GM19193 (cell line): ENCODE results near the gene GNAS-AS1.

Source experiments
- POLR2A ChIP-seq: IDR thresholded peaks from 4 replicates; pipeline ENCODE4 v1.6.1; 2011; ENCODE audit not compliant: insufficient read depth, insufficient read length; ENCODE audit errors: extremely low read depth

GNAS-AS1 gene

GRCh38 chr20:58854638-58855471 lies 4.2 kb upstream of the GNAS-AS1 start:
- TF ChIP-seq POLR2A, result no peak

DNA sequence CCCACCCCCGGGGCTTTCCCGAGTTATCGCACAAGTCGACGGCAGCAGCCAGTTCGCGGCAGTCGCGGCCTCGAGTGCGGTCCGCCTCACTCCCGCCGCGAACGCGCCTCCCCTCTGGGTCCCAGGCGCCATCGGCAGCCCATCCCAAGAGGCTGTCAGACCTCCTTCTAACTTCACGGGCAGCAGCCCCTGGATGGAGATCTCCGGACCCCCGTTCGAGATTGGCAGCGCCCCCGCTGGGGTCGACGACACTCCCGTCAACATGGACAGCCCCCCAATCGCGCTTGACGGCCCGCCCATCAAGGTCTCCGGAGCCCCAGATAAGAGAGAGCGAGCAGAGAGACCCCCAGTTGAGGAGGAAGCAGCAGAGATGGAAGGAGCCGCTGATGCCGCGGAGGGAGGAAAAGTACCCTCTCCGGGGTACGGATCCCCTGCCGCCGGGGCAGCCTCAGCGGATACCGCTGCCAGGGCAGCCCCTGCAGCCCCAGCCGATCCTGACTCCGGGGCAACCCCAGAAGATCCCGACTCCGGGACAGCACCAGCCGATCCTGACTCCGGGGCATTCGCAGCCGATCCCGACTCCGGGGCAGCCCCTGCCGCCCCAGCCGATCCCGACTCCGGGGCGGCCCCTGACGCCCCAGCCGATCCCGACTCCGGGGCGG lies 3.4 kb upstream of the GNAS-AS1 start:
- TF ChIP-seq POLR2A, result no peak

DNA sequence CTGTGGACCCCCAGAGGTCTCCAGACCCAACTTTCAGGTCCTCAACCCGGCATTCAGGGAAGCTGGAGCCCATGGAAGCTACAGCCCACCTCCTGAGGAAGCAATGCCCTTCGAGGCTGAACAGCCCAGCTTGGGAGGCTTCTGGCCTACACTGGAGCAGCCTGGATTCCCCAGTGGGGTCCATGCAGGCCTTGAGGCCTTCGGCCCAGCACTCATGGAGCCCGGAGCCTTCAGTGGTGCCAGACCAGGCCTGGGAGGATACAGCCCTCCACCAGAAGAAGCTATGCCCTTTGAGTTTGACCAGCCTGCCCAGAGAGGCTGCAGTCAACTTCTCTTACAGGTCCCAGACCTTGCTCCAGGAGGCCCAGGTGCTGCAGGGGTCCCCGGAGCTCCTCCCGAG lies 2.8 kb upstream of the GNAS-AS1 start:
- no peak for TF ChIP-seq POLR2A

DNA sequence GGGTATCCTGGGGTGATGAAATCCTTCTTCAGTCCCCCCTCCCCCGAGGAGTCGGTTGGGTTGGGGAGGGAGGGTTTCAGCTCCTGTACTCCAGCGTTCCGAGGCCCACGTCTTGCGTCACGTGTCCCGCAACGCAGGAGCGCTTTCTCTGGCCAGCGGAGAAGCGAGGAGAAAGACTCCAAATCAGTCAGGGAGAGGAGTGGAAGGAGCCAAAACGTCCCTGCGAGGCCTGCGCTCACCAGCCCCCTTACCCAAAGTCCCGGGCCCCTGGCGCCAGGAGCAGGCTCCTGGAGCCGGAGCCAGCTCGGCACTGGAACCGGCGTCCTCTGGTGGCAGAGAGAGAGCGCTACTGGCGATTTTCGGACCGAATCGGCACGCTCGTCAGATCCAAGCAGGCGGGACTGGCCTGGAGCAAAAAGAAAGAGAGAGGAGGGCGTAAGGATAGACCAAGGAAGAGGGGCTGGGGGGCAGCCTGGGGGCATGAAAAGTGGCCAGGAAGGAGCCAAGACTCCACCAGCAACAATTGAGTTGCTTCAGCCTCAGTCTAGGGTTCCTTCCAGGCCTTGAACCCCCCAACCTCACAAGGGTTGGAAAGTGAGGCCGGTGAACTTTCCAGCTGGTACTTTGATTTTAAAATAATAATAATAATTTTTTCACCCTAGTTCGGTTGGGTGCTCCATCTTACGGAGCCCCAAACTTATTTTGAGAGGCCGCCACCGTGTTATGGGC lies 2.0 kb upstream of the GNAS-AS1 start, which contains the start of gene GNAS:
TSS of gene GNAS (plus strand) at position 174 of the 729 bp plus-strand sequence.
- TF ChIP-seq POLR2A, result no peak

DNA sequence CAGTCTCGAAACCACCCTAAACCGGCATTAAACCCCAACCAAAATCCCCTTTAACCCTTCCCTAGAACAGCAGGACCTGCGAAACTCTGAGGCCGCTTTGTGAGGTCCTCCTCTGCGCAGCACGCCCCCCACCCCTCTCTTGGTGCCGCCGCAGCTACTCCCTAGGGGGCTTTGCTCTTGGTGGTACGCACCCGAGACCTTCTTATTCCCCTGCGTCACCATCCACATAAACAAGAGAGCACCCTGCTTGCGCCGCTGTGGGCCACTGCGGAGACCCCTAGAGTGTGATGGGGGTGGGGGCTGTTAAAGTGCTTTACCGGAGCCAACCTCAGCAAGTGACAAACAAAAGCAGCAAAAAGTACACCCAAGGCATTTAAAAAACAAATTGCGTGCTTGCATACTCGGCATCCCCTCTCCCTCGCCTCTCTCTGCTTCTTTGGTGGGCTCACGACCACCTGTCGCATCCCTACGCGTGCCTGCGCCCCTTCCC lies 1.3 kb upstream of the GNAS-AS1 start:
- no peak for TF ChIP-seq POLR2A

DNA sequence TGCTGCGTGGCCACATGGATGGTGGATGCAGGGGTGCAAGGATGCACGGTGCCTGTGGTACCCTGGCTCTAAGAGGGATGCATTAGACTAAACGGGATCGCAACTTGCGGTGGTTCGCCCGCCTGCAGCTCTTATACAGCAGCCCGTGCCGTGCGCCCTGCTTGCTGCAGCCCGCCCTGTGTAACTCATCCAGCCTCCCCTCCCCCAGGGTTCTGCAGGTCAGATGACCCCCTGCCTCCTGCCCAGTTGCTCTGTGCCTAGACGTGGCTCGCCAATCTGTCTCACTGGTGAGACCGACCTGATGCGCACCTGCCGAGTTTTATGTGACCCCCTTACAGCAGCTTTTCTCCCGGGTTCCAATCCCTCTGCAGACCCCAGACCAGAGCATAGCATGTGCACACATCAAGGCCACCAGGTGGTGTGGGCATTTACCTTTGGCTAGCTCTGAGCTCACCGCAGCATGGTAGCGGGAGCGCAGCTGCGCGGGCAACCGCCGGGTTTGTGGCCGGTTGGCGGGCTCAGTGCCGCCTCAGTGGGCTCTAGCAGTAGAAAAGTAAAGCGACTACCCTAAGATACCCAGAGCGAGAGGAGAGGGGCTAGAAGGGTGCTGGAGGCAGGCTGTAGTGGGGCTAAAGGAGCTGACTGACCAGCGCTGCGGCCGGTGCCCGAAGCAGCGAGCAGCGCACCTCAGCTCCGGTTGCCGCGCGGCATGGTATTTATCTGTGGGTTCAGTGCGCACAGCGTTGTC lies 693 bp upstream of the GNAS-AS1 start:
- TF ChIP-seq POLR2A, result no peak

DNA sequence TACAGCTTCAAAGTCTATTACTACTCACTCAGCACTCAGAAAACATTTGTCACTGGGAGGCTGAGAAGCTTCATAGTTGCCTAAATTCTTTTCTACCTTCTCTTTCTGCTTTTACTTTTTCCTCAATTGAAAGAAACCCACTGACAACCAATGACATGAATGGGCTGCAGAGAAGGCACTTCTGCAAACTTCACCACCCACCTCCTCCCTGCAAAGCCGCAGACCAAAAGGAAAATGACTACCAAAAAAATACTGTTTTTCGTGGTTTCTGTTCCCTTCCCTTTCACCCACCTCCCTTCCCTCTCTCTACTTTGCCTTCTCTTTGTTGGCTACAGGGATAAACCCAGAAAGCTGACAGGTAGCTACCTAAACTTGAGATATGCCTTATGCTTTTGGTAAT lies 3.2 kb downstream of the GNAS-AS1 start:
- no peak for TF ChIP-seq POLR2A

DNA sequence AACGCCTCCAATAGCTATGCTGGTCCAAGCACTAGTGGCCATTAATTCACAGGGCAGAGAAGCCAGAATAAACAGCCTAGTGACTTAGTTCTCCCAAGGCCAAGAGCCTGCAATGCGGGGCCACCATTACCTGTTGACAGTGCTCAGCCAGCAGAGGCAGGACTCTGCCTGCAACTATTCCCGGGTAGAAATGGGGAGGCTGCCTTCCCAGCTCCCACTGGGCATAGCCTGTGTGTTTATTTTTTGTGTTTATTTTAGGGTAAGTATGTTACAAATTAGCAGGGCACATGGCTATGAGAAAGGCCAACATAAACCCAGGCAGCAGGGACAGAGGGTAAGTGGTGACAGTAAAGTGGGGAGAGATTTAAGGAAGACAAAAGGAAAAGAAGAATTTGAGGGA lies 5.0 kb downstream of the GNAS-AS1 start:
- no peak for TF ChIP-seq POLR2A

DNA sequence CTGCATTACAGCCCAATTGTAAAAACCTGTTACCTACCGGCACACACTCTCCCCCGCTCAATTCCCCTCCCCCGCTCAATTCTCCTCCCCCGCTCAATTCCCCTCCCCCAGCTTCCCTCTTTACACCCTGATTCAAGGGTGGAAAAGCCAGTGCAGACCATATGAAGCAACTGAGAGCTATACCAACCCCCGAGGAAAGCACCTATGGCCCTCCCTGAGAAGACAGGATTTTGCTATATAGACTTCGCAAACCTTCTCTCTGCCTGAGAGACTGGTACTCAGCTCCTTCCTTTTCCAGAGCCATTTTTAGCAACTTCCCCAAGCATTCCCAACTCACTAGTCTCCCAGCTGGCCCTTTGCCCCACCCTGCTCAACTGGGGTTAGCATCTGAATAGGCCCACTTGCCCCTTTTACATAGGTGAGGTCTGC lies 7.6 kb downstream of the GNAS-AS1 start:
- no peak for TF ChIP-seq POLR2A

- no peak for TF ChIP-seq POLR2A
These were observed 8.4 kb downstream of the GNAS-AS1 start for GRCh38 chr20:58842276-58842675.

DNA sequence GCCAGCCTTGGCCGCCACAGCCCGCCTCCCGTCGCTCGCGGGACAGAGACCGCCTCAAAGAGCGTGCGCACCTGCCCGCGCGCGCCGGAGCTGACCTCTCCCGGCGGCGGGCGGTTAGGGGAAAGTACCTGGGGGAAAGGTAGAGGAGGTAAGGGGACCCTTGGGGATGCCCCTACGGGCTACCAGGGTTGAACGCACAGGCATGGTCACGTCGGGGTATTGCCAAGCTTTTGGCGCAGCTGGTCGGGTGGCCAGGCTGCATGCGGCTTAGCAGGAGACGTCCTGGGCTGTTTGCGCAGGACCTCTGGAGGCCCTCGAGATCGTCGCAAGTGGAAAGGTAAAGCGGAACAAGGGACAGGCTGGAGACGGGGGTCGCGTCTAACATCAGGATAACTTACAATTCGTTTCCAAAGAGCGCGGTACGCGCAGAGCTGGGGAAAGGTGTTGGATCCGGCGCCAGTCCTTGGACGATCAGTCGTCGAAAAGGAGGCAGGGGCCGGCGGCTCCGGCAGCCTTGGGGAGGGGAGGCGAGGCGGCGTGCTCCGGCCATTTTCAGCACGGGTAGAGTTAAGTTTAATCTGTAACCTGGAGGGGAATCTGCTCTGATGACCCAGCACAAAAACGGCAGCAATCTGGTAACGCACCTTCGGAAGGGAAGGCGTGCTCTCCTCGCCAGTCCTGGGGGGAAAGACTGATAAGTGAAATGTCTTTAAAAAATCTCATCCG lies 9.0 kb downstream of the GNAS-AS1 start:
- TF ChIP-seq POLR2A, result no peak

DNA sequence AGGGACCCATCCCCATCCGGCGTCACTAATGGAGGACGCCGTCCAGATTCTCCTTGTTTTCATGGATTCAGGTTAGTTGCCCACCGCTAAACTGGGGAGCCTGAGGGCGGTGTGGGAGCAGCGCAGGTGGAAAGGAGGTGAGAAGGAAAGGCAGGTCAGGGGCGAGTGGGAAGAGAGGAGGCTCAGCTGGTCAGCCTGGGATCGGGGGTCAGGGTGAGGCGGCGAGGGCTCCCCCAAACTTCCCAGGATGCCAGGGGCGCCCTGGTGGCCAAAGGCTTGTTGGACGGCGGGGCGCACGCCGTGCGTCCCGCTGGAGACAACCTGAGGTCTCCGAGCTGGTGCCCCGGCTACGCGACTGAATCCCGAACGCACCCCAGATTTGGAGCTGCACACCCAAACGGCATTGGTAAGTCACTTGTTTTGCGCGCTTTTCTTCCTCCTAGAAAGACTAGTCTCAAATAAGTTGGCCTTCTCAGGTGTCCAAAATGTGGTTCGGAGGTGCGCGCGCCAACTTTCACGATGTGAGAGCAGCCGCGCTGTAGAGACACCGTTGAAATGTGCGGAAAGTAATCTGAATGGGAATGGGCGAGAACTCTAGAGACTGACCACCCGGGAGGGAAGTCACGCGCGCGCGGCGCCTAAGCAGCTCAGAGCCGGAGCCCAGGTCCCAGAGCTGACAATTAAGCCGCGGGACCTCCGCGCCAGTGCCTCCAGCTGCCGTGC lies 9.7 kb downstream of the GNAS-AS1 start:
- TF ChIP-seq POLR2A, result no peak

GRCh38 chr20:58839991-58840747 lies 10.5 kb downstream of the GNAS-AS1 start:
- TF ChIP-seq POLR2A, result no peak
